GM18870 (cell line): ENCODE results near the gene CHPT1.
"Not testable (repeated sequence)": the region's sequence is repeated elsewhere in the genome, so short reads cannot be mapped to it uniquely, and the experiment has no call there.

Experiments
- ATAC-seq: cut with Tn5 transposase; IDR thresholded peaks from one replicate; pipeline ENCODE4 v1.9.1; 2021; ENCODE audit warnings: moderate library complexity; ENCODE audit not compliant: unreplicated experiment

CHPT1 gene

GRCh38 chr12:101681627-101682026 lies 15.8 kb upstream of the CHPT1 start:
- not testable (repeated sequence) for ATAC-seq

DNA sequence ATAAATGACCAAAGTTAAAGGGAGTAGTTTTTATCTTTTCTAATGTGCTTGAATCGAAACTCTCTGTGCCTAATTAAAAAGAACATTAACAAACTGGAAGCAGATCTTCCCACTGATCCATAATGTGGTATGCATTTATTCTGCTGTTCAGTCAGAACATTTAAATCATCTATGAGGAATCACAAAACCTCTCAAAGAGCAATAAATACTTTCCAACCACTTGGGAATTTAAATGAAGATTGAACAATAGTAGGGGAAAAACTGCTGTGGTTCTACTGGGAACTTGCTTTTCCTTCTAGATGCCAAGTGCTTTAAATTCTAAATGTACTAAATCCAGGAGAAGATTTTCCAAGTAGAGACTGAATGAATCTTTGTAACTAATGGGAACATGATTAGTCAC lies 12.3 kb upstream of the CHPT1 start:
- no peak for ATAC-seq

DNA sequence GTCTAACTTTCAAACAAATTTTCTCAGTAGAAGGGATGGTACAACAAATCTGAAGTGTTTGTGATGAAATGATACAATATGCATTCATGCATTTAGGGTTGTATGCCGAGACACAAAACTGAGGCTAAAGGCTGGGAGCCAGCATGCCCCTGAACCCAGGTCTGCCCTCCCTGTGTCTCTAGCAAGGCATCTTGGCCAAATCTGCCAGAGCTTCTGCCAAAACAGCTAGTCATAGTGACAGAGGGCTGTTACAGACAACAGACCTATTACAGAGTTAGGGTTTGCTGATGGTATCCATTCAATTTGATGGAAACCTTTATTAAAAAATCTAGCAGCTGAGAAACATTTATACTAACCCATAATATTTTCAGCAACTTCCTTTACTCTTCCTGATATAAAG lies 11.3 kb upstream of the CHPT1 start:
- ATAC-seq: no peak

DNA sequence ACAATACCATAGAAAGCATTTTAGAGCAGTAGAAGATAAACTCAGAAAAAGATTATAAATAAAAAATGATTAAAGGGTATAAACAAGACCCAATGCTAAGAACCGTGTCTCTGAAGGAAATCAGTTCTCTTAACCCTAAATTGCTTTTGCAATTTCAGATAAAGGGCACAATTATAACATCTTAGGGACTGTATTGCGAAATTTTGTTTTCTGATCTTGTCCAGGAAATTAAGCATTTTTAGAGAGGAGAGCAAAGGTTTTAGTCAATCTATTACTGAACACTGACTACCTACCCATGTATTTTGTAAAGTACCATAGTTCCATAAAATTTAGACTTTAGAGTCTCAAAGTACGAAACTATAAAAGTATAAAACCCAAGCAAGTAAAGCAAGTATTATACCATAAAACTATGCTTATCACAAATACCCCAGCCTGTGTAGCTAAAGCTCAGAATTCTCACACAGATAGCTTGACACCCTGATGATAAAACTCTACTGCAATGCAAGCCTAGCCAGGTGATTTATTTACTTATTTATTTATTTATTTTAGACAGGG lies 6.8 kb upstream of the CHPT1 start:
- no peak for ATAC-seq

GRCh38 chr12:101691503-101692096 lies 5.8 kb upstream of the CHPT1 start:
- no peak for ATAC-seq

GRCh38 chr12:101694297-101694848 lies 3.1 kb upstream of the CHPT1 start:
- no peak for ATAC-seq

DNA sequence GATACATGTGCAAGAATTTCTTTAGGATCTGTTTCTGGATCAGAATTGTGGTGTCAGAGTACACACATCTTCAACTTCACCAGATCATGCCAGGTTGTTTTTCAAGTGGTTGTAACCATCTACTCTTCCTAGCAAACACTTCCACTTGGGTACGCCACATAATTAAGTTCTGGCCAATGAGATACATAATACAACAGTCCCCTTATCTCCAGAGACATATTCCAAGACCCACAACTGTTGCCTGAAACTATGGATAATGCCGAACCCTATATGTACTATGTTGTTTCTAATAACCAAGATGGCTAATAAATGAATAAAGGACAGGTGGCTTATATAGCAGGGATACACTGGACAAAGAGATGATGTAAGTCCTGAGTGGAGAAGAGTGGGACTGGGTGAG lies 2.5 kb upstream of the CHPT1 start:
- ATAC-seq: no peak

DNA sequence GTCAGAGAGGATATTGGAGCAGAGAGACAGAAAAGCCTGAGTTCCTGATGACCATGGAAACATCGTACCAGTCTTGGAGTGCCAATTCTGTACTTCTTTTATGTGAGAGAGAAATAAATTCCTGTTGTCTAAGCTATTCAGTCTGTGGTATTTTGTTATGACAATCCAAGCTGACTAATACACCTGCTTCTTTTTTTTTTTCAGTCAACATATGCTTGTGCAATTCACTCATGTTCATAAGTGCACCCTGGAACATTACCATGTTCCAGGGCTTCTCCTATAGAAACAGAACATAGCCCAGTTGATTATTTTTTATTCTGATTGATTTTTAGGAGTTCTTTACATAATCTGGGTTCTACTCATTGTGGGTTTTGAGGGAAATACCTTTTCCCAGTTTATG lies 1.7 kb upstream of the CHPT1 start:
- ATAC-seq: no peak

DNA sequence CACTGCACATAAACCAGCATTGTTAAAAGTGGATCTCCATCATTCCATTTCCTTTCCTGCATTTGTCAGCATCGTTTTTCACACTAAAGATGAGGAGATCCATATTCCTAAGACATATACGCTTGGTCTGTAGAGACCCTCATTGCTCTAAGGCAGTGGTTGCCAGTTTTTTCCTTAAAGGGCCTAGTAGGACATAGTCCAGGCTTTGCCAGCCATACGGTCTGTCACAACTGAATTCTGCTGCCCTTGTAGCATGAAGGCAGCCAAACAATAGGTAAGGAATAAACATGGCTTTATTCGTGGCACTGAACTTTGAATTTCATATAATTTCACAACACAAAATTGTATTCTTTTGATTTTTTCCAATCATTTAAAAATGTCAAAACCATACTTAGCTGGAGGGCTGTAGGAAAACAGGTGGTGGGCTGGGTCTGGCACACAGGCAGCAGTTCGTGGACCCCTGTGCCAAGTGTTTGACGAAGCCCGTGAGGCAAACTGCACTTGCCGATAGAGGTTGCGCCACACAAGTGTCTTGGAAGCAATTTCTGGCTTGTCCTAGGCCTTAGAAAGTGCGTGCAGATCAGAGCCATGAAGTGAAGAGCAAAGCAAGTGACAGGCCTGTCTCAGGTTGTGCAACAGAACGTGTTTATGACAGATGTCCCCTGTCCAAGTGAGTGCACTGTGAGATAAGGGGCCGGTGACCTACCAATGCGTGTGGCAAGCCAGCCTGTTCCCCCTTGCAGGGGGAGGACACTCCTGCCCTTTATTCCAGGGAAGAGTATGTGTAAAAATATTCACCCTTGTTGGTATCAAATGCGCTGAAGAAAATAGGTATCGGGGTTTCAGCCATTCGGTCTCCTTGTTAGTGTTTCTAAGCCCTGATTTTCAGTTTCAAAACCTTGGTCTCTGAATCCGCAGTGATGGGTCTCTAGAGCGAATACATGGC lies 916 bp upstream of the CHPT1 start:
- ATAC-seq: peak; percentile 41

DNA sequence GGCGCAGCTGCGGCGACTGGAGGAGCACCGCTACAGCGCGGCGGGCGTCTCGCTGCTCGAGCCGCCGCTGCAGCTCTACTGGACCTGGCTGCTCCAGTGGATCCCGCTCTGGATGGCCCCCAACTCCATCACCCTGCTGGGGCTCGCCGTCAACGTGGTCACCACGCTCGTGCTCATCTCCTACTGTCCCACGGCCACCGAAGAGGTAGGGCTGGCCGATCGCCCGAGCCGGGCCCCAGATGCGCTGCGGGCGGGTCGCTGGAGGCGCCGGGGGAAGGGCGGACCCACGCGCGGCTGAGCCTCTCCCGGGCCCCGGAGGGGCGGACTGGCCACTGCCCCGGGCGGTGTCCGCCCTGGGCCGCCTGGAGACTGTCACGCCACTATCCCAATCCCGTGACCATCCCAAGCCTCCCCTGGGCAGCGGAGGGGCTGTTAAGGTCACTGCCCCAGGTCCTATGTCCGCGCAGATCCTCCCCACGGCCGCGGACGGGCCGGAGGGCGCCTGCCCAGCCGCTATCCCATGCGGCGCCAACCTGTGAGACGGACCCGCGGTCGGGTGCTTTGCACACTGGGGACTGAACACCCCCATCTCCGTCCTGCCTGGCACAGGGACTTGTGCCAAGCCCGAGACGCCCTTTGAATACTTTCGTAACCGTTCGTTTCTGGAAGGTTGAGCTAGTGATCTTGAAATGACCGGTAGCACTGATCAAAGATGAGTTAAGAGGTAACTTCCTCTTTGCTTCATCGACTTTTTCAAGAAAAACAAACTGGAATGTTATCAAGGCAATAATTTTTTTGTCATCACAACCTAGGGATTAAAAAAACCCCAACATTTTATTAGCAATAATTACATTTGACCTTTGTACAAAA lies 725 bp downstream of the CHPT1 start:
- ATAC-seq: peak; percentile 31

GRCh38 chr12:101698800-101699347 lies 1.4 kb downstream of the CHPT1 start:
- ATAC-seq: no peak

DNA sequence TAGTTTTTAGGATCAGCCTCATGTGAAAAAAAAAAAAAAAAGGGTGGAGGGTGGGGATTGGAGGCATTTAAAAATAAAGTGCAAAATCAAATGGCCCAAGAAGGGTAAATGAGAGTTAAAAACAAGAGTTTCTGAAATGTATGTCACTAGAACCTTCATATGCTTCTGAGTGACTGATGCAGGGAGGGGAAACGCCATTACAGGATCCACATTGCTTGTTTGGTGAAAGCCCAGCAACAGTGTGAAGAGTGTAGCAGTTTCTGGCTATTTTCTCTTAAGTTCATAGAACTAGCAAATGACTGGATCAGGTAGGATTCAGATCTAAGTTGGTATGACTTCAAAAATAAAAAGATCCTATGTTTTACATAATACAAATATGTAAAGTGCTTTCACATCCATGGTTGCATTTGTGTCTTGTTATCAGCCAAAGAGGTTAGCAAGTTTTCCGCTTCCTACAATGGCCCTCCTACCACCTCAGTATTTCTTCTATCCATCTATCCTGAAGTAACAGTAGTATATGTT lies 2.9 kb downstream of the CHPT1 start:
- ATAC-seq: no peak

DNA sequence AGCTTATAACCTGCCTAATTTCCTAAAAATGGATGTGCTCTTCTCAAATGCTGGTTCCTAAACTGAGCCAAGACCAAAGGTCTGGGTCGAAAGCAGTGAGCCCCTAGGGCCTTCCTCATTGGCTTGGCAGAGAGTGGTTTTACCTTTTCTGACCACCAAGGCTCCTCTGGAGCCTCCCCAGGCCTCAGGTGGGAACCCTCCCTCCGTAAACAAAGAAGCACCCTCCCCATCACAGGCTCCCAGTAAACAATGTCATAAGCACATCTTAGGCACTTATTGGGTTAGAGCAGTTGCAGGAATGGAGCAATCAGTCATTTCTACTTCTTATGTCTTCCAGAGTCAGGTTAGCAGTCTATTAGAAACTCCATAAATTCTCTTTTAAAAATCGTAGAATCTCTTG lies 6.0 kb downstream of the CHPT1 start:
- ATAC-seq: no peak

DNA sequence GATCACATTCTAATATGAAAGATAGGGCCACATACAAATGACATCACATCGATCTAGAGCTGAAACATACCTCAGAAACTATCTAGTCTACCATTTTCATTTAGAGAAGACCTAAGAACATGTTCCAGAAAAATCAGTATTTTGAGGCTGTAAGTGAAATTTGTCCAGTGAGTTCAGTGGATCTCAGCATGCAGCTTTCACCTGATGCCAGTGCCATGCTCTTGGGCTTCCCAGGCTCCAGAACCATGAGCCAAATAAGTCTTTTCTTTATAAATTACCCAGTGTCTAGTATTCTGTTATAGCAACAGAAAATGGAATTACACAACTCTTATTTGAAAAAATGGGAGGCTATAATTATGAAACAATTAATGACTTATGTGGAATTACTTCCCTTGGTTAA lies 9.0 kb downstream of the CHPT1 start:
- ATAC-seq: no peak

DNA sequence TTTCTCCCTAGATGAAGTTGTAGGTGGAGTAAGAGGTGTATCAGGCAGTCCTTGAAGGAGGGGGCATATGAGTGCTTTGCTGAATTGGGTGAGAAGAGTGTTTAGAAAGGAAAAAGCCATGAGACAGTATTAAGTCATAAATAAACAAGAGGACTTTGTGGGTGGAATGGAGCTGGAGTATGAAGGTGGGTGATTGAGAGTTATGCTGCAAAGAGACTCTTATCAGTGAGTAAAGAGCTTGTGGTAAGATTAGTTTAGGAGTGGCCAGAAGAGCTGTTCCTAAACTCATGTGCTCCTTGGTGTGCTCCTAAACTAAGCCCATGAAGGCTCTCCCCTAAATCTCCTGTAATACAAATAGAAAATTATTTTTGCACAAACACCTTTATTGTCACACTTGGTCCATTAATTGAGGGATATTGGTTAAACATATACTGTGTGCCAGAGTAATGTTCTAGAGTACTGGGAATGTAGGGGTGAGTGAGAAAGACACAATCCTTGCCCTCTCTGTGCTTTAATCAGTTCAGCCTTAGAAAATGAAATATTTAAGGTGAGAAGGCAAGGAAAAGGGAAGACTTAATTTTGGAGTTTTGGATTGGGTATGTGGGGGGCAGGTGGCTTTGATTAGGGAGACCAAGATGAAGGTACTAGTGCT lies 9.8 kb downstream of the CHPT1 start:
- no peak for ATAC-seq

- ATAC-seq: no peak
These were observed 12.8 kb downstream of the CHPT1 start for GRCh38 chr12:101710288-101710687.

DNA sequence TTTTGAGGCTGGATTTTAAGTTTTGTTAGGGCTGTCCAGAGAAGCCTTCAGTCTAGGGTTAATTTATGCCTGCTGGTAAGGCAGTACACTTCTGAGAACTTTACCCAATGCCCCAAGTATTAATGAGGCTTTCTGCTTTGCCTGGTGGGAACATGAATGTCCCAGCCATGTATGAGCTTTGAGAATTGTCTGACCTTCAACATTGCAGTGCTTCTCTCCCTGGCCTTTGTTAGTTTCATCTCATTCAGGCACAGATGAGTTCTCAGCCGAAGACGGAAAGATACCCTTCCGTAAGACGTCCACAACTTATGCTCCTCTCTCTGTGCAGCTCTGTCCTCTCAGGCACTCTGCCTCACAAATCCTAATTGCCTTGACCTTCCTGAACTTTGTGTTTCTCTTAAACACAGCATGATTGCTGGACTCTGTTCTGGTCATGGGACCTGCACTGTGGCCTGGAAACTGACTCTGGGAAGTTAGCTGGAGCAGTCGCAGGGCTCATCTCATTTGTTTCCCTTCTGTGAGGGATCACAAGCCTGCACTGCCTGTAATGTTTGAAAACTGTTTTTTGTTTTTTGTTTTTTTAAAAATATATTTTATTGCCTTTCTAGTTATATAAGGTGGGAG lies 15.7 kb downstream of the CHPT1 start:
- no peak for ATAC-seq

GRCh38 chr12:101713930-101714329 lies 16.5 kb downstream of the CHPT1 start:
- ATAC-seq: no peak

DNA sequence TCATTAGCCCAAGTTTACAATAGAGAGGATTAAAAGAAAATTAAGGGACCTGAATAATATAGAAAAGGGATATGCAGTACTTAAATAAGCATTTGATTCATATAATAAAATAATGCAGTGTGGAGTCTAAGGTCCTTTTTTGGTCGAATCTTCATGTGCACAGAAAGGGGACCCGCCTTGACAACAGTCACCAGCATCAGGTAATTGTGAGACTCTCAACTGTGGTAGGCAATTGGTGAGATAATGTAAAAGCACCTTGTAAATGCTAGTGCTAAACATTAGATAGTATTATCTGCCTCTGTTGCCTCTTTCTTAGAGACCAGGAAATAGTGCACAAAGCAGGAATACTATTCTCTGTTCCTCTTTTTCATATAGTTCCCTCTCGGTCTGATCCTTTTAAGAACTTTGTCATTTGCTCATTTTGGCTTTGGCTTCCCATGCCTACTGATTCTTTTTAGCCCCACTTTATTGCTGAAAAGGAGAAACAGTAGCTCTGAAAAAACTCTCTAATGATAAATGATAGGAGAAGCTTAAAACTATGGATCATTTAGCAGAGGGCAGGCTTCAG lies 17.5 kb downstream of the CHPT1 start:
- no peak for ATAC-seq
